K562 (cell line): Measurements from ENCODE around the gene MDK. TPM values are rescaled to one million over a fixed set of nuclear protein-coding genes. Genes with fewer than 3 reads are reported as not detected.

Experiments used
- ATAC-seq: fragments of 200-7000 bp; cut with Tn5 transposase; 3 replicates; pipeline ENCODE4 v1.9.1; 2020; ENCODE audit warnings: moderate library complexity
- Bru-seq: library from RNA; stranded (reverse); fragments of 400-500 nt; gene quantifications from one replicate; lab custom pipeline; 2021; lab: Mats Ljungman, UMichigan
- BruChase-seq, 2 experiments: library from RNA; stranded (reverse); fragments of 400-500 nt; gene quantifications; one replicate each; lab custom pipeline; 2021; lab: Mats Ljungman, UMichigan
- BruUV-seq: library from RNA; stranded (reverse); fragments of 400-500 nt; replicated peaks from 2 replicates; lab custom pipeline; 2021; lab: Mats Ljungman, UMichigan
- CTCF ChIA-PET: fragments of 300-600 bp; formaldehyde crosslinking; extraction: SDS; loops from one replicate; lab custom pipeline; 2021; ENCODE audit warnings: low intra/inter-chr PET ratio; lab: Yijun Ruan, JAX
- POLR2A ChIA-PET: fragments of 300-600, 350-650 bp; sonication (Branson Sonifier 250); formaldehyde crosslinking; extraction: SDS; loops from one replicate; lab custom pipeline; 2021; ENCODE audit warnings: antibody characterized with exemption, inconsistent platforms; lab: Yijun Ruan, JAX
- DNase-seq, 4 experiments: peaks; one replicate each; pipeline versions ENCODE4 v3.0.0 to v3.0.0-alpha.2; 2011 to 2018; ENCODE audit warnings: low spot score in 3 of 4, mixed read lengths in 3 of 4; ENCODE audit errors: extremely low read depth in 1 of 4
- FAIRE-seq: peaks from 2 replicates; lab custom pipeline; 2011; peaks lifted over from hg19 to GRCh38; lab: Jason Lieb, UNC
- H2AFZ ChIP-seq: 2 replicates; pipeline ENCODE4 v1.6.0; 2011; ENCODE audit warnings: low read depth, low read length, control low read depth, inconsistent platforms
- H3K27ac ChIP-seq: fragments of 200-600 bp; 3 replicates; pipeline ENCODE4 v1.8.0; 2011; ENCODE audit warnings: low read depth, mild to moderate bottlenecking, control low read depth, inconsistent platforms, low read length, moderate library complexity, mixed read lengths; ENCODE audit errors: extremely low read depth
- H3K27me3 ChIP-seq, 2 experiments: fragments of 300-600 bp in 1 of 2; 2 replicates in 1 of 2; 3 replicates in 1 of 2; pipeline versions ENCODE4 v1.6.0 to v1.8.0; 2011; ENCODE audit warnings: inconsistent platforms in 2 of 2, low read length in 2 of 2, mild to moderate bottlenecking in 1 of 2, mixed read lengths in 1 of 2, moderate library complexity in 1 of 2; ENCODE audit not compliant: control insufficient read depth in 2 of 2, insufficient read depth in 2 of 2
- H3K36me3 ChIP-seq: fragments of 300-600 bp; 3 replicates; pipeline ENCODE4 v1.8.0; 2011; ENCODE audit warnings: mild to moderate bottlenecking, low read length, inconsistent platforms; ENCODE audit not compliant: control insufficient read depth, insufficient read depth
- H3K4me1 ChIP-seq, 2 experiments: fragments of 200-600 bp in 1 of 2; replicated peaks in 1 of 2; 2 replicates in 1 of 2; 3 replicates in 1 of 2; pipeline versions ENCODE4 v1.5.1 to v1.8.0; 2011; ENCODE audit warnings: inconsistent platforms in 2 of 2, low read length in 2 of 2, mild to moderate bottlenecking in 1 of 2, mixed read lengths in 1 of 2, moderate library complexity in 1 of 2; ENCODE audit not compliant: control insufficient read depth in 2 of 2, insufficient read depth in 2 of 2
- H3K4me2 ChIP-seq: 2 replicates; pipeline ENCODE4 v1.6.1; 2011; ENCODE audit warnings: low read length, control low read depth, inconsistent platforms, mixed read lengths; ENCODE audit not compliant: insufficient read depth
- H3K4me3 ChIP-seq: fragments of 200-600 bp; sonication (generic), shearing (Covaris generic); 2 replicates; pipeline ENCODE4 v1.5.1; 2016; ENCODE audit warnings: control low read depth, inconsistent platforms
- H3K79me2 ChIP-seq: fragments of 200-600 bp; 3 replicates; pipeline ENCODE4 v1.8.0; 2011; ENCODE audit warnings: low read length, inconsistent platforms; ENCODE audit not compliant: control insufficient read depth, insufficient read depth
- H3K9ac ChIP-seq, 2 experiments: 2 replicates each; pipeline versions ENCODE4 v1.6.0 to v1.6.1; 2011; ENCODE audit warnings: low read depth in 2 of 2, low read length in 2 of 2, control low read depth in 1 of 2, inconsistent platforms in 1 of 2, mild to moderate bottlenecking in 1 of 2, mixed read lengths in 1 of 2; ENCODE audit not compliant: insufficient read depth in 1 of 2
- H3K9me1 ChIP-seq: one replicate; pipeline ENCODE4 v1.6.0; 2011; ENCODE audit warnings: inconsistent platforms, mild to moderate bottlenecking, low read length, moderate library complexity; ENCODE audit not compliant: control insufficient read depth, insufficient read depth
- H3K9me3 ChIP-seq: replicated peaks from 2 replicates; pipeline ENCODE4 v1.5.1; 2011; ENCODE audit warnings: low read depth, low read length, inconsistent platforms; ENCODE audit not compliant: control insufficient read depth, insufficient read depth
- H4K20me1 ChIP-seq: replicated peaks from 2 replicates; pipeline ENCODE4 v1.6.1; 2011; ENCODE audit warnings: low read length, inconsistent platforms, mixed read lengths; ENCODE audit not compliant: control insufficient read depth, insufficient read depth
- FOXP1 ChIP-seq: sonication (generic); formaldehyde crosslinking; IDR thresholded peaks from 2 replicates; pipeline ENCODE4 v1.8.0; 2022; ENCODE audit warnings: mild to moderate bottlenecking, missing genetic modification reagents
- FUS ChIP-seq: fragments of 200-400 bp; formaldehyde crosslinking; optimal IDR thresholded peaks from 2 replicates; pipeline ENCODE3; 2017; ENCODE audit warnings: low read depth, low read length
- HNRNPL ChIP-seq: fragments of 200-400 bp; formaldehyde crosslinking; IDR thresholded peaks from 2 replicates; pipeline ENCODE4 v1.6.1; 2017; ENCODE audit warnings: low read depth, mild to moderate bottlenecking, low read length
- NR2C2 ChIP-seq, 2 experiments: fragments of 200-800 bp in 1 of 2; sonication (Bioruptor generic) in 1 of 2; sonication (generic) in 1 of 2; formaldehyde crosslinking in 1 of 2; IDR thresholded peaks; 2 replicates each; pipeline versions ENCODE4 v1.6.1 to v1.8.0; 2016 to 2022; ENCODE audit warnings: mild to moderate bottlenecking in 1 of 2, missing compliant biosample characterization in 1 of 2, missing genetic modification characterization in 1 of 2, missing genetic modification reagents in 1 of 2
- STAT5B ChIP-seq: fragments of 250-450 bp; sonication (Bioruptor Pico); IDR thresholded peaks from 2 replicates; pipeline ENCODE4 v1.8.0; 2021; ENCODE audit warnings: mild to moderate bottlenecking, inconsistent platforms
- ZNF77 ChIP-seq: fragments of 250-450 bp; sonication (Bioruptor Pico); IDR thresholded peaks from 2 replicates; pipeline ENCODE4 v1.5.0; 2020
- WGBS: fragments of 100-300 bp; shearing (Covaris generic); methylation state at CpG from one replicate; pipeline ENCODE4 v1.1.6; 2016; ENCODE audit warnings: low coverage, mixed read lengths; ENCODE audit not compliant: insufficient coverage; ENCODE audit errors: missing lambda C conversion rate; 5-methylcytosine and 5-hydroxymethylcytosine counted together
- in situ Hi-C: fragments of 300-500 bp; cut with MboI; formaldehyde crosslinking; loops from 4 replicates; pipeline ENCODE4 v1.15.0; 2018; ENCODE audit warnings: inconsistent platforms, mixed read lengths
- intact Hi-C: fragments of 100-400 bp; cut with micrococcal nuclease; formaldehyde crosslinking; loops from 2 replicates; pipeline ENCODE4 v1.14.2; 2022
- long read RNA-seq, 3 experiments: library from polyadenylated mRNA in 2 of 3; library from RNA in 1 of 3; unstranded in 2 of 3; stranded (forward) in 1 of 3; transcript quantifications; one replicate each; pipeline ENCODE4 v2.0.0, GENCODE V29; 2019 to 2022
- polyA minus RNA-seq, 3 experiments: library from RNA; depleted of rRNA, polyadenylated mRNA; stranded (reverse); fragments of >200 nt; gene quantifications; 2 replicates each; pipeline ENCODE4 v1.2.3, GENCODE V29; 2011
- polyA plus RNA-seq, 8 experiments: library from polyadenylated mRNA; depleted of rRNA in 4 of 8; stranded (reverse) in 5 of 8; unstranded in 3 of 8; fragments of >200 nt; fragmentation: Nextera tagmentation in 2 of 8; fragmentation: Illumina TruSeq in 1 of 8; extraction: Ambion mirVana in 2 of 8; extraction: Trizol in 1 of 8; gene quantifications; 2 replicates each; pipeline versions ENCODE4 v1.2.1 to v1.2.3, GENCODE V29; 2011 to 2014; ENCODE audit warnings: inconsistent platforms in 1 of 8, missing spikeins in 1 of 8
- total RNA-seq, 7 experiments: library from RNA; depleted of rRNA in 6 of 7; stranded (reverse); fragments of >200 nt in 6 of 7; fragmentation: Illumina TruSeq in 2 of 7; extraction: Trizol in 2 of 7; gene quantifications; 2 replicates each; pipeline versions ENCODE4 v1.2.1 to v1.2.3, GENCODE V29; 2011 to 2021; ENCODE audit warnings: low replicate concordance in 1 of 7
- TF ChIP-seq, protein P1 (sequence below): fragments of 450-650 bp; IDR thresholded peaks from 2 replicates; pipeline ENCODE4 v1.6.1; 2016
- TF ChIP-seq, protein P2 (sequence below), 2 experiments: IDR thresholded peaks; 2 replicates each; pipeline ENCODE4 v1.6.1; 2012; ENCODE audit warnings: improper control_type of control experiment in 2 of 2, low read depth in 2 of 2, low read length in 2 of 2, borderline replicate concordance in 1 of 2

The MDK gene, protein sequence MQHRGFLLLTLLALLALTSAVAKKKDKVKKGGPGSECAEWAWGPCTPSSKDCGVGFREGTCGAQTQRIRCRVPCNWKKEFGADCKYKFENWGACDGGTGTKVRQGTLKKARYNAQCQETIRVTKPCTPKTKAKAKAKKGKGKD
- total RNA-seq (2011; cell fraction: chromatin; rRNA removed; ENCODE audit: low replicate concordance), result 91.4 and 271 TPM in 2 replicates
- 402 and 460 TPM in 2 replicates for total RNA-seq (2011; cell fraction: nucleolus; rRNA removed)
- 333 and 334 TPM in 2 replicates for total RNA-seq (2011; cell fraction: nucleoplasm; rRNA removed)
- total RNA-seq (2014; rRNA removed) (478 and 553 TPM in 2 replicates), total RNA-seq (2014; rRNA removed; fragmentation: Illumina TruSeq; extraction: Trizol) (91.5 and 123 TPM in 2 replicates), total RNA-seq (2015; rRNA removed; fragmentation: Illumina TruSeq; extraction: Trizol) (269 and 279 TPM in 2 replicates), total RNA-seq (2021) (396 and 429 TPM in 2 replicates), polyA plus RNA-seq (2011; rRNA removed) (343 and 350 TPM in 2 replicates), polyA plus RNA-seq (2014; fragmentation: Illumina TruSeq; extraction: Trizol) (661 and 667 TPM in 2 replicates), polyA plus RNA-seq (2014; fragmentation: Nextera tagmentation; extraction: Ambion mirVana) (10 to 100 TPM; 20.7 to 61.7 TPM), polyA plus RNA-seq (2014; rRNA removed) (700 and 703 TPM in 2 replicates), polyA minus RNA-seq (2011; rRNA and poly(A)+ RNA removed) (33.7 and 59.6 TPM in 2 replicates), Bru-seq, nascent RNA (percentile 96 among the genes with signal in this experiment), BruChase-seq, experiment 1, labeled RNA remaining after a 2-hour chase (percentile 94 among the genes with signal in this experiment), BruChase-seq, experiment 2, labeled RNA remaining after a 6-hour chase (percentile 94 among the genes with signal in this experiment)
- 540 and 788 TPM in 2 replicates for polyA plus RNA-seq (2011; cell fraction: cytosol; rRNA removed)
- polyA plus RNA-seq (2011; cell fraction: nucleus; rRNA removed), result 206 and 271 TPM in 2 replicates
- 413 and 460 TPM in 2 replicates for polyA plus RNA-seq (2012)
- 108 and 146 TPM in 2 replicates for polyA minus RNA-seq (2011; cell fraction: cytosol; rRNA and poly(A)+ RNA removed)
- 24.1 and 38.4 TPM in 2 replicates for polyA minus RNA-seq (2011; cell fraction: nucleus; rRNA and poly(A)+ RNA removed)
- long read RNA-seq, experiment 1, transcript MDK-206 (4 exons, 1,026 nt), result minor isoform, 45 of 491 reads
- long read RNA-seq, experiment 1, transcript MDK-203 (5 exons, 828 nt), result major isoform, 319 of 491 reads
- long read RNA-seq, experiment 1, transcript MDK-205 (5 exons, 1,166 nt), result minor isoform, 8 of 491 reads
- long read RNA-seq, experiment 1, partial matches to known transcripts, result 58 of 491 reads
- long read RNA-seq, experiment 1, other reads (novel, unspliced or antisense), result 56 of 491 reads
- long read RNA-seq, experiment 2, transcript MDK-205 (5 exons, 1,166 nt), result minor isoform, 10 of 494 reads
- long read RNA-seq, experiment 2, transcript MDK-202 (5 exons, 951 nt), result minor isoform, 14 of 494 reads
- long read RNA-seq, experiment 2, transcript MDK-206 (4 exons, 1,026 nt), result minor isoform, 57 of 494 reads
- long read RNA-seq, experiment 2, transcript MDK-203 (5 exons, 828 nt), result major isoform, 347 of 494 reads
- long read RNA-seq, experiment 2, partial matches to known transcripts, result 50 of 494 reads
- long read RNA-seq, experiment 2, other reads (novel, unspliced or antisense), result 15 of 494 reads
- long read RNA-seq, experiment 3, transcript MDK-205 (5 exons, 1,166 nt), result minor isoform, 10 of 346 reads
- long read RNA-seq, experiment 3, transcript MDK-203 (5 exons, 828 nt), result major isoform, 274 of 346 reads
- long read RNA-seq, experiment 3, transcript MDK-206 (4 exons, 1,026 nt), result minor isoform, 42 of 346 reads
- long read RNA-seq, experiment 3, partial matches to known transcripts, result 5 of 346 reads
- long read RNA-seq, experiment 3, other reads (novel, unspliced or antisense), result 11 of 346 reads

DNA sequence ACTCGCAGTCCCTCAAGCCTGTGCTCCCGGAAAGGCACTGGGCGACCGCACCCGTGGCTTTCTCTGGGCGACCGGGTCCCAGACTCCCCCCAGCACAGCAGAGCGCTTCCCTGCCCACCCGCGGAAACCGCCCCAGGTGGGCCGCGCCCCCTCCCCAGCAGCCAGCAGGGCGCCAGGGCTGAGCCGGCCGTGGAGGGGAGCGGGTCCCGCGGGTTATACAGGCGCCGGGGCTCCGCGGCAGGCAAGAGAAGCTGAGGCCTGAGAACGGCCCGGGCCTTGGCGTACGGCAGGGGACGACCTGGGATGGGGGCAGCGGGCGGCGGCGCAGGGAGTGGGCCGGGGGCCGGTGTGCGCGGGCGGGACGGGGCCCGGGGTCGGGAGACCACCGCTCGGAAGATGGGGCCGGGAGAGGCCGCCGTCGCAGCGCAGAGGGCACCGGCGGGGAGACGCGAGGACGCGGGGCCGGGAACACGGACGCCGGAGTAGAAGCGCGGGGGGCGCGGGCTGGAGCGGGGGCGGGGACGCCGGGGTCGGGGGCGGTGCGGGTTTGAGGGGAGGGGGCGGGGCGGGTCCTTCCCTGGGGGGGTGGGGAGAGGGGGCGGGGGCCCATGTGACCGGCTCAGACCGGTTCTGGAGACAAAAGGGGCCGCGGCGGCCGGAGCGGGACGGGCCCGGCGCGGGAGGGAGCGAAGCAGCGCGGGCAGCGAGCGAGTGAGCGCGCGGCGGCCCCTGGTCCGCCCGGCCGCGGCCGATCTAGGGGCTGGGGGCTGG lies at the start of gene MDK:
Gene MDK, plus strand, starts transcription at position 622 of the 771 bp plus-strand sequence. CDS start 389 bp downstream, outside the sequence.
- peaks cover 7% of the 10 kb centered on the region for H3K9me1 ChIP-seq
- ChIA-PET CTCF (interaction anchor here (0.6 kb wide), 1 partner anchor 719 kb away, joined by 5 read pairs; no protein-coding TSS in a partner anchor), POLR2A (interaction anchor here (0.6 to 1.4 kb wide), 4 partner anchors 10 to 1026 kb away, joined by 3 to 4 read pairs (median 3); partner anchors contain the start of gene CHRM4)
- H3K27me3 ChIP-seq, result no peaks in the 10 kb centered on the region
- H3K9me3 ChIP-seq, result no peaks in the 10 kb centered on the region
- DNase-seq, result peak; percentile 78 to 92 (median 90)
- H3K9ac ChIP-seq, result peak within 1 kb of the TSS; percentile 87 to 98
- H4K20me1 ChIP-seq, result no peaks in the 10 kb centered on the region; the same call in 1 of the 2 replicates
- WGBS, result 2% methylated on average over 22 of the region's 96 CpGs
- in situ Hi-C loops (no loop called here), intact Hi-C loops (loop anchor here (2.0 to 5.0 kb wide), 2 partner anchors 28 to 134 kb away; no protein-coding TSS in a partner anchor)
- peaks cover 45% of the 10 kb centered on the region; the same call in 2 of the 3 replicates for H3K36me3 ChIP-seq
- peak within 1 kb of the TSS; percentile 81 for H3K4me2 ChIP-seq
- BruUV-seq, result no TSS peak
- ATAC-seq, result peak; percentile 50
- peak within 1 kb of the TSS; percentile 82 for H2AFZ ChIP-seq
- peaks cover 25 to 73% of the 10 kb centered on the region in 2 experiments for H3K4me1 ChIP-seq
- peak within 1 kb of the TSS; percentile 96 for H3K27ac ChIP-seq
- peaks cover 16% of the 10 kb centered on the region for H3K79me2 ChIP-seq
- peak within 1 kb of the TSS; percentile 75 for H3K4me3 ChIP-seq
- no peak for FAIRE-seq
- TF ChIP-seq, protein P1, sequence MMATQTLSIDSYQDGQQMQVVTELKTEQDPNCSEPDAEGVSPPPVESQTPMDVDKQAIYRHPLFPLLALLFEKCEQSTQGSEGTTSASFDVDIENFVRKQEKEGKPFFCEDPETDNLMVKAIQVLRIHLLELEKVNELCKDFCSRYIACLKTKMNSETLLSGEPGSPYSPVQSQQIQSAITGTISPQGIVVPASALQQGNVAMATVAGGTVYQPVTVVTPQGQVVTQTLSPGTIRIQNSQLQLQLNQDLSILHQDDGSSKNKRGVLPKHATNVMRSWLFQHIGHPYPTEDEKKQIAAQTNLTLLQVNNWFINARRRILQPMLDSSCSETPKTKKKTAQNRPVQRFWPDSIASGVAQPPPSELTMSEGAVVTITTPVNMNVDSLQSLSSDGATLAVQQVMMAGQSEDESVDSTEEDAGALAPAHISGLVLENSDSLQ, result no peak
- TF ChIP-seq HNRNPL (peak; percentile 2; the same call in 1 of the 2 replicates), ZNF77 (CRISPR knock-in tag) (no peak), FUS (peak; percentile 50), STAT5B (CRISPR knock-in tag) (no peak), NR2C2 (CRISPR knock-in tag; IDR thresholded peaks at IDR 0.05) (0 out of 2 replicates have a peak, but pooled peaks have one; percentile 18), NR2C2 (tag; IDR thresholded peaks at IDR 0.05) (no peak), FOXP1 (CRISPR knock-in tag) (no peak)
- TF ChIP-seq, protein P2, sequence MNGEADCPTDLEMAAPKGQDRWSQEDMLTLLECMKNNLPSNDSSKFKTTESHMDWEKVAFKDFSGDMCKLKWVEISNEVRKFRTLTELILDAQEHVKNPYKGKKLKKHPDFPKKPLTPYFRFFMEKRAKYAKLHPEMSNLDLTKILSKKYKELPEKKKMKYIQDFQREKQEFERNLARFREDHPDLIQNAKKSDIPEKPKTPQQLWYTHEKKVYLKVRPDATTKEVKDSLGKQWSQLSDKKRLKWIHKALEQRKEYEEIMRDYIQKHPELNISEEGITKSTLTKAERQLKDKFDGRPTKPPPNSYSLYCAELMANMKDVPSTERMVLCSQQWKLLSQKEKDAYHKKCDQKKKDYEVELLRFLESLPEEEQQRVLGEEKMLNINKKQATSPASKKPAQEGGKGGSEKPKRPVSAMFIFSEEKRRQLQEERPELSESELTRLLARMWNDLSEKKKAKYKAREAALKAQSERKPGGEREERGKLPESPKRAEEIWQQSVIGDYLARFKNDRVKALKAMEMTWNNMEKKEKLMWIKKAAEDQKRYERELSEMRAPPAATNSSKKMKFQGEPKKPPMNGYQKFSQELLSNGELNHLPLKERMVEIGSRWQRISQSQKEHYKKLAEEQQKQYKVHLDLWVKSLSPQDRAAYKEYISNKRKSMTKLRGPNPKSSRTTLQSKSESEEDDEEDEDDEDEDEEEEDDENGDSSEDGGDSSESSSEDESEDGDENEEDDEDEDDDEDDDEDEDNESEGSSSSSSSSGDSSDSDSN (IDR thresholded peaks at IDR 0.05; ENCODE audit: borderline replicate concordance in 1 of 2, low read depth in 2 of 2, low read length in 2 of 2), result 0 out of 4 replicates have a peak, but pooled peaks of 1 of the 2 experiments have one; percentile 6
